IPS-18c (cell line): ENCODE data around the gene ZNF804B.

Experiments used
- H3K4me3 ChIP-seq: 2 replicates; pipeline ENCODE4 v1.7.0; 2013; ENCODE audit warnings: low read depth, mild to moderate bottlenecking, low read length, moderate library complexity; ENCODE audit not compliant: insufficient read depth
- H3K9me3 ChIP-seq: one replicate; pipeline ENCODE4 v1.6.1; 2013; ENCODE audit warnings: mild to moderate bottlenecking, low read length, moderate library complexity; ENCODE audit not compliant: control insufficient read depth, insufficient read depth

Gene ZNF804B

GRCh38 chr7:89264126-89264525 lies 504.6 kb downstream of the ZNF804B start:
- no peak overlapping the region for H3K4me3 ChIP-seq
- no peaks in the 10 kb centered on the region for H3K9me3 ChIP-seq

DNA sequence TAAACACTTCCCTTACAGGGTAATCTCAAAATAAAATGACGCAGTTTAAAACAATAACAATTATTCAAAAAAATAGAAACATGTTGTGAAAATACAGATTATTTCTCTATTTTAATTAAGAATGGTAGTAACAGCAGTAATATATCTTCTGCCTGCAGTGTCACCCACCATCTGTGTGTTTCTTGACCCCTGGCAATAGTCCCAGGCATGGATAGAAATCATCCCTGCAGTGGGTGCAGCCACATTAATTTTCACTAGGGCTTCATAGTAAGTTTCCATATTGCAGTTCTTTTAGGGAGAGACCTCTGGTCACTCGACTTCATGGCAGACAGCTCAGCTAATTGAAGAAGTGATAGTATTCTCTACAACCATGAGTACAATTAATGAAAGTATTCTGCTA lies 506.1 kb downstream of the ZNF804B start:
- Histone ChIP-seq H3K4me3 (no peak overlapping the region), H3K9me3 (no peaks in the 10 kb centered on the region)

DNA sequence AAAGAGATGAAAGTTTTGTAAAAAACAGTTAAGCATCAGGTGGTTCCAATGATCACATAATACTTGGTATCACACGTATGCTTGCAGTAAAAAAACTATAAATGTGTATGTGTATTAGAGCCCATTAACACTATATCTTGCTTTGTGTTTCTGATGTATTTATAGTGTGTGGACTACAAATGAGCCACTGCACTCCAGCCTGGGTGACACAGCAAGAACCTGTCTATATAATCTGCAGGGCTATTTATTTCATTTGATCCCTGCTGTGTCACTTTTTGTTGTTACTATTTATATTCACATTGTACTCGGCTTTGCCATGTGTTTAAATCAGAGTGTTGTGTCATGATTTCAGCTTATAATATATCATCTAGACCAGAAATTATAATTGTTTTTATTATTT lies 523.8 kb downstream of the ZNF804B start:
- Histone ChIP-seq H3K4me3 (no peak overlapping the region), H3K9me3 (no peaks in the 10 kb centered on the region)

- Histone ChIP-seq H3K9me3 (no peaks in the 10 kb centered on the region), H3K4me3 (no peak overlapping the region)
Observed at GRCh38 chr7:89308535-89308934, 549.0 kb downstream of the ZNF804B start.

DNA sequence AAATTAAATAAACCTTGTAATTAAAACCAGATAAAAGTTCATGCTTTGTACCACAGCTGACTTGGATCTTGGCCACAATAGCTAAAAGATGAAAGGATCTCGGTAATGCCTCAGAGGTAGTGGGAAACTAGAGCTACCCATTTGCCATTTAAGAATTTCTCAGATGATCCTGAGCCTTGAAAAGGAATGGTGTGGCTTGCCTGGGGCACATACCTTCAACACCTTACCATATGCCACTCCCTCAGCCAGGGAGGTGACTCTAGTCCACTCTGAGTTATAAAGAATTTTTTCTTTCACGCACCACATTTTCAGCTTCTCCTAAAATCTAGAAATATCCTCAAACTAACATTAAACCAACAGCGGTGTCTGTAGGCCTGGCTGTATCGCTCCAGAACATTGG lies 552.4 kb downstream of the ZNF804B start:
- Histone ChIP-seq H3K9me3 (no peaks in the 10 kb centered on the region), H3K4me3 (no peak overlapping the region)

- no peak overlapping the region for H3K4me3 ChIP-seq
- H3K9me3 ChIP-seq: no peaks in the 10 kb centered on the region
Observed at GRCh38 chr7:89312551-89312950, 553.1 kb downstream of the ZNF804B start.

DNA sequence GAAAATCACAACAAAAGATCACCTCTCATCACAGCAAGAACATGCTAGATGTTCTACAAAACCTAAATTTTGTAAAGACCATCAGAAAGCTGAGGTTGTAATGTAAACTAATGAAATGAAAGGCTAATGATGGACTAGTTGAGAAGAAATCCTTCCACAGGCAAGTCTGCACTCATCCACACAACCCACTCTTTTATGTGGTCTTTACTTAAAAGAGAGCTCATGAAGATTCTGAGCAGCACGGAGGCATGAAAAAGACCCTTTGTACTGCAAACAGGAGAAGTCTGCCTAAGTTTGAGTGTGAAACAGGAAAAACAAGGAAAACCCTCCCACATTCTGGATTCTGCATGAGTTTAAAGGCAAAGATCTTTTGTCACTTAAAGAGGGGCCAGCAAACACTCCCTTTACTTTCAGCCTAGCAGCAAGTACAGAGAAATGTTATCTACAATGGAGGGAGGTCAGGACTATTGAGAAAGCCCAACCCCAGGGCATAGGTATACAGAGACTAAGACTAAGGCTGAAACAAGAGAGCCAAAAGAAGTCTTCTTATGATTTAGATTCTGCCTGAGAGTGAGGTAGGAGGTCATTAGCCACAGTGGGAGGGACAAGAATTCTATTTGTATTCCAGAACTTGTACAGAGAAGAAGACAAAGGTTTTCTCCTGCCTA lies 557.2 kb downstream of the ZNF804B start:
- H3K9me3 ChIP-seq: no peaks in the 10 kb centered on the region
- no peak overlapping the region for H3K4me3 ChIP-seq

DNA sequence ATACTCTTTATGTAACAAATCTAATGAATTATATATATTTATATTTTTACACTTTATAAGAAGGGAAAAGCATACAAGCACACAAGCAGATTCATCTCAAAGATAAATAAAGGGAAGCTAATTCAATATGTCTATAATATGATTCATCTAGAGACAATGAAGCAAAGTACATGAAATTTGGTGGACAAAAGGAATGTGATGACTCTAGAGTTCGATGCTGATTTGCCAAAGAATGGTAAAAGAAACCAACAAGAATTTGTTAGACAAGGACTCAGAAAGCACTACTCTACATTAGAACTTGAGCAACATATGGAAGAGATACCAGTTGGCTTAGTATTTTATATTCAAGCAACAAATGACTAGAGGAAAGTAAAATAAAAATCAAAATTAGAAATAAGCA lies 572.5 kb downstream of the ZNF804B start:
- no peaks in the 10 kb centered on the region for H3K9me3 ChIP-seq

DNA sequence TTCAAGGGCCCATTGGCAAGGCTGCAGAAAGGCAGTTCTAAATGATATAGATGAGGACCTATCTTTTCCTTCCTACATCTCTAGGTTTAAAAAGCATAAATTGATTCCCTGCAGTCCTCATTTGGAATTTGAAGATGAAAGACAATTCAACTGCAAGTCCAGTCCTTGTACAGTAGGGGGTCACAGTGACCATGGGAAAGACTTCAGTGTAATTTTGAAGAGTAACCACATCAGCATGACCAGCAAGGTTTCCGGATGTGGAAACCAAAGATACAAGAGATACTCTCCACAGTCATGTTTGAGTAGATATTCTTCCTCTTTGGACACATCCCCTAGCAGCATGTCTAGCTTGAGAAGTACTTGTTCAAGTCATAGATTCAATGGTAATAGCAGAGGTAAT lies 575.3 kb downstream of the ZNF804B start:
- Histone ChIP-seq H3K9me3 (no peaks in the 10 kb centered on the region), H3K4me3 (no peak overlapping the region)

More for the DNA sequence above, 572.5 kb downstream of the ZNF804B start:
- H3K4me3 ChIP-seq: no peak overlapping the region

DNA sequence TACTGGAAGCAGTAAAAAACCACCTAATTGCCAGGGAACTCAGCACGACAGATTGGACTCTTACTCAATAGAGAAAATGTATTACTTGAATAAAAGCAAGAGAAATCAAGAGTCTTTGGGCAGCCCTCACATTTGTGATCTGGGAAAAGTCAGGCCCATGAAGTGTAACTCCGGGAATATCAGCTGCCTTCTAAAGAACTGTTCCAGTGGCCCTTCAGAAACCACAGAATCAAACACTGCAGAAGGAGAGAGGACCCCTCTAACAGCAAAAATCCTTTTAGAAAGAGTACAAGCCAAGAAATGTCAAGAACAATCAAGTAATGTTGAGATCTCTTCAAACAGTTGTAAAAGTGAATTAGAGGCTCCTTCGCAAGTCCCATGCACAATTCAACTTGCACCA lies 576.0 kb downstream of the ZNF804B start:
- no peak overlapping the region for H3K4me3 ChIP-seq

GRCh38 chr7:89336121-89336520 lies 576.6 kb downstream of the ZNF804B start:
- H3K9me3 ChIP-seq: no peaks in the 10 kb centered on the region
- no peak overlapping the region for H3K4me3 ChIP-seq

More for the DNA sequence above, 576.0 kb downstream of the ZNF804B start:
- H3K9me3 ChIP-seq: no peaks in the 10 kb centered on the region

DNA sequence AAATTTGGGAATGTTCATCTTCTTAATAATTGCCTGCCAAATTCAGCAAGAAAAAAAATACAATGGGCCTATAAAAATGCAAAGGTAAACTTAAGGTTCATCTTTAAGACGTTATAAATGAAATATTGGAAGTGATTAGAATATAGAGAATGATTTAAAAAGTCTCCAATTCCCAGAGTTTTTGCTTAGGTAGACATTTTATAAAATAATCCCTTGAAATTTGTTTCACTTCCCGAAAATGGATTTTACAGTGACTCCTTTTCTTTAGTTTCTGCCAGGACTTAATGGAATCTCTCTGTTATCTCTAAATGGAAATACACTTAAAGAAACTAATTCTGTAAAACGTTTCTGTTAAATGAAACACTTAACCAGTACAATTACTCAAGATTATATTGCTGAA lies 580.2 kb downstream of the ZNF804B start:
- no peak overlapping the region for H3K4me3 ChIP-seq
- no peaks in the 10 kb centered on the region for H3K9me3 ChIP-seq

DNA sequence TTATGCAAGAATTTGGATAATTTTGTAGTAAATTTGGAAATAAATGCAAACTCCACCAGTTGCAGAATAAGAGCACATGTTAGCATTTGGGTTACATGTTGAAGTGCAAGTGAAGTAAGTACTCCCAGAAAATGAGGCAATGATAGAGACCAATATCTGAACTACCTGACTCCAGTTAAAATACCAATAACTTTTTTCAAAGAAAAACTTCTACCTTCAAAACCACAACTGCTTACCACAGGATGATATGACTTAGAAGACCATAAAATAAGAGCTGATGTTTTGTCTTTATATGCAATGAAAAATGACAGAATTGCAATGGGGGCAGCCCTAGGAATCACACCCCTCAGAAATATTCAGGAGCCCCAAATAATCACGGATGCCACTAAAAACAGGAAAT lies 597.6 kb downstream of the ZNF804B start:
- Histone ChIP-seq H3K9me3 (no peaks in the 10 kb centered on the region), H3K4me3 (no peak overlapping the region)

DNA sequence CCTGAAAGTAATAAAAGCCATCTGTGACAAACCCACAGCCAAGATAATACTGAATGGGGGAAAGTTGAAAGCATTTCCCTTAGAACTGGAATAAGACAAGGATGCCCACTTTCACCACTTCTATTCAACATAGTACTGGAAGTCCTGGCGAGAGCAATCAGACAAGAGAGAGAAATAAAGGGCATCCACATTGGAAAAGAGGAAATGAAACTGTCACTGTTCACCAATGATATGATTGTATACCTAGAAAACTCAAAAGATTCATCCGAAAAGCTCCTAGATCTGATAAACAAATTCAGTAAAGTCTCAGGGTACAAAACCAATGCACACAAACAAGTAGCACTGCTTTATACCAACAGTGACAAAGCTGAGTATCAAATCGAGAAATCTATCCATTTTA lies 617.7 kb downstream of the ZNF804B start:
- H3K9me3 ChIP-seq: no peaks in the 10 kb centered on the region
- H3K4me3 ChIP-seq: no peak overlapping the region

- no peak overlapping the region for H3K4me3 ChIP-seq
Observed at GRCh38 chr7:89385411-89385810, 625.9 kb downstream of the ZNF804B start.

More at GRCh38 chr7:89385411-89385810, 625.9 kb downstream of the ZNF804B start:
- peaks cover 2% of the 10 kb centered on the region for H3K9me3 ChIP-seq
